ENCODE results near the gene GNAO1.
A peak's percentile ranks its signal among the peaks of the same experiment; 100 is the strongest.

The GNAO1 gene

GRCh38 chr16:56266641-56267607 lies 75.6 kb downstream of the GNAO1 start:
- no peak for DNase-seq

- no peak for DNase-seq
Observed at GRCh38 chr16:56267888-56268287, 76.6 kb downstream of the GNAO1 start.

- DNase-seq: no peak
Observed at GRCh38 chr16:56268799-56269198, 77.5 kb downstream of the GNAO1 start.

DNA sequence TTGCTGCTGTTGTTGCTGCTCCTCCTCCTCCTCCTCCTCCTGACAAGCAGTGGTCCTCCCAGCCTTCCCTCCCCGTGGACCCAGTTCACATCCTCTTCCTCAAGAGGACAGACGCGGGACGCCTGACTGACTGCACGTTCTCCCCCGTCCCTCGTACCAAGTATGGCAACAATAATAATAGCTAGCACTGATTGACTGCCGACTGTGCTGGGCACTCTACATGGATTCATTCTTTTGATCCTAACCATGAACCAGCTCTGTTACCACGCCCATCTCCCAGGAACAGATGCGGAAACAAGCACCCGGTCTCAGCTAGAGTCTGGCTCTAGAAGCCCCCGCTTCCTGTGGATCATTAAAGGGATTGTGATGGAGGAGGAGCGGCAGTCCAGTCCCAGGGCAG lies 78.0 kb downstream of the GNAO1 start:
- DNase-seq: no peak

DNA sequence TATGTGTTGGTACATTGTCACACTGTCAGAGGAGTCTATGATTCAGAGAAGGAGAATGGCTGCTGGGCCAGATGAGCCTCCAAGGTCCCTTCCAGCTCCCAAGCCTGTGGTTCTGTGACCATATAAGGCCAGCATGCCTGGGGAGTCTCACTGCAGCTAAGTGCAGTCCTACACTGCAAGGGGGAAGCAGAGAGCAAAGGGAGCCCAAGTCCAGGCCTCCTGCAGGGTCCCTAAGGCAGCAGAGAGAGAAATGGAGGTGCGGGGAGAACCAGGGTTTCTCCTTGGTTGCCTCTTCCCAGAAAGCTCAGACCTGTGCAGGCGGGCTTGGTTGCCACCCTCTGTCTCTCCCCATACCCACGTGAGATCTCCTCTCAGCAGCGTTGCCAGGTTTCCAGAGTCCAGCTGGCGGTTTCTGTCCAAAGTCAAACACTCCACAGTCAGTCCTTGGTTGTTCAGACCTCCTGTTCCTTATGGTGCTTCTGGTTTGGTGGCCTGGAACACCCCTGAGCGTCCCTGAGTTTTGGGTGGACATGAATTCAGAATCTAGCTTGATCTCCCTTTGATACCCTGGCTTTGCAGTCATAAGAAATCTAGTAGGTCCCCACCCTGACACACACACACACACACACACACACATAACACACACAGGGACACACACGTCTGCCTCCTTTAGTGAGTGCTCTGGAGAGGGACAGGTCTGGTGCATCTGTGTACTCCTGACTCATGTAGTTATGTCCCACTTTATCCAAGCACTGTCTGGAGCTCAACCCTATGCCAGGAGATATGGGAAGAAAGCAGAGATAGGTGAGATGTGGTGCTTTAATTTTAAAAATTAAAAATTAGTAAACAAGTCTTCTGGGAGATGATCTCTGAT lies 78.8 kb downstream of the GNAO1 start:
- no peak for DNase-seq

GRCh38 chr16:56270828-56271227 lies 79.5 kb downstream of the GNAO1 start:
- no peak for DNase-seq

- no peak for DNase-seq
Observed at GRCh38 chr16:56272583-56272894, 81.2 kb downstream of the GNAO1 start.

- DNase-seq: no peak
Observed at GRCh38 chr16:56273615-56274014, 82.3 kb downstream of the GNAO1 start.

DNA sequence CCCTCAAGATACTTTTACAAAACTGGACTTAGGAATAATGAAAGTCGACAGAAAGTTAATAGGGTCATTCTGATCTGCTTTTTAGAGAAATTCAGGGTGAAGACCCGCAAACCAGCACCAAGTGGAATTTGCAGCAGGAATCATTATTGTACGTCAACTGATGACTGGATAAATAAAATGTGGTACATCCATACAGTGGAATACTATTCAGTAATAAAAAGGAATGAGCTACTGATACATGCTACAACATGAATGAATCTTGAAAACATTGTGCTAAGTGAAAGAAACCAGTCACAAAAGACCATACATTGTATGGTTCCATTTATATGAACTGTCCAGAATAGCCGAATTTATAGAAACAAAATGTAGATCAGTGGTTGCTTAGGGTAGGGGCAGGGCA lies 83.1 kb downstream of the GNAO1 start:
- DNase-seq: no peak

GRCh38 chr16:56275076-56275475 lies 83.8 kb downstream of the GNAO1 start:
- no peak for DNase-seq

DNA sequence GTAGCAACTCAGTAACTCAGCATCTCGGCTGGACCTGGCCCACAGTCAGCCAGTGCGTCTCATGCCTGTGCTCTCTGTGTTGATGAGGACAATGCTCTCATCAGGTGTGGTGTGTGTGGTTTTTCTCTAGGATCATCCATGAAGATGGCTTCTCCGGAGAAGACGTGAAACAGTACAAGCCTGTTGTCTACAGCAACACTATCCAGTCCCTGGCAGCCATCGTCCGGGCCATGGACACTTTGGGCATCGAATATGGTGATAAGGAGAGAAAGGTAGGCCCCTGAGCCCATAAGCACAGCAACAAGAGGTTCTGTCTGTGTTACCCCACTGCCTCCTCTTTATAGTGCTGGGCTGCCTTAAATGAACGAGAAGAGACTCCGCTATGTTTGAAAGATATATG lies 84.5 kb downstream of the GNAO1 start:
- no peak for DNase-seq

DNA sequence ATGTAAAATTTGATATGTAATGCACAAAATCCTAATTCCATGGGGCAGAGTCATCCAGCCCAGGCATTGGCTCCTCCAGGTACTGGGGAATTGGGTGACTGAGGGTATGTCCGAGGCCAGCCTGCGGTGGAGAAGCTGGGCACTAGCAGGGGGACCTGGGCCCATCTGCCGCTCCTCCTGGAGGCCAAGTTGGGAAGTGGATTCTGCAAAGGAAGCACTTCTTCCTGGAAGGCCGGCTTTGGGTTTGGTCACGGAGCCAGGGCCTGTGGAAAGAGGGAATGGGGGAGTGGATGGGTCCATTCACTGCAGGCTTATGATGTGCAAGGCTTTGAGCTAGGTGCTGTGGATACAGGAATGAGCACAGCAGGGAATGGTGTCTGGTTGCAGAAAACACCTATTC lies 85.8 kb downstream of the GNAO1 start:
- DNase-seq: no peak

DNA sequence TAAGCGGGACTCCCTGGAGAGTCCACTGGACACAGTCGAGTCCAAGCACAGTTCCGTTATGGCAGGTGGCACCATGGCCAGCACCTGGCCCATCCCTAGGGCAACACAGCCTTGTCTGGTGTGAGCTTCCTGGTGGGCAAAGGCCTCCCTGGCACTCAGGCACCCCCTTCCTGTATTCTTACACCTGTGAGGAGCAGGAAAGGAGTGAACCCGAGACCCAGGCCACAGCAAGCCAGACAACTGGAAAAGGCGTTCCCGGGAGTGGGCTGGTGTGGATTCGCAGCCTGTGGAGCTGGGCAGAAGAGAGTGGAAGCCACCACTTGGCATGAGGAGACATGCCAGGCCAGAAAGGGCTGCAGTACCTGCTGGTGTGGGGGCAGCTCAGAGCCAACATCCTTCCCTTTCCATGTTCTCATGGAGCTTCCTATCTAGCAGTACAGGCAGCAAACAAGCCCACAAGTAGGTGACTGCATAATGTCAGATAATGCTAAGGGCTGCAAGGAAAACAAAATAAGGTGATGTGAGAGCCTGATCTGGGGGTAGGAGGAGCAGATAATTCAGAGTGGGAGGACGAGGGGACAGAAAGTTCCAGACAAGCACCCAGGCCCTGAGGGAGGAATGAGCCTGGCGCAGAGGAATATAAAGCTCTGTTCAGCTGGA lies 87.0 kb downstream of the GNAO1 start:
- DNase-seq: no peak

DNA sequence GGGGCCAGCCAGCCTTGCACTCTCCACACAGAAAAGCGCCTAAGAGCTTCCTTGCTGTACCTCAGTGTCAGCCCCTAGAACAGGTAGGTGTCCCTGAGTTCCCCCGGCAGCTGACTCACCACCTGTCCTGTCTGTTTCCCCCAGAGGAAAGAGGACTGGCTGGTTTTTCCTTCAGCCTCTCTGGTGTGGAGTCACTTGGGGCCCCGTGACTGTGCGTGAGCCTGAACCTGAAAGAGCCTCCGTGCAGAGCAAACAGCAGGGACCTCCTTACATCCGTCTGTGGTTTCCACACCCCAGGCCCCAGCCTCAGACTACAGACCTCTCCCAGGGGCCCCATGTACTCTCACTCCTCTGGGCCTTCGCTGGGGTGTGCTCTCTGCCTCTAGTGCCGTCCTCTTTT lies 87.8 kb downstream of the GNAO1 start:
- DNase-seq: peak; percentile 69

- DNase-seq: no peak
Observed at GRCh38 chr16:56279914-56280313, 88.6 kb downstream of the GNAO1 start.

GRCh38 chr16:56281249-56281805 lies 90.0 kb downstream of the GNAO1 start:
- DNase-seq: no peak

DNA sequence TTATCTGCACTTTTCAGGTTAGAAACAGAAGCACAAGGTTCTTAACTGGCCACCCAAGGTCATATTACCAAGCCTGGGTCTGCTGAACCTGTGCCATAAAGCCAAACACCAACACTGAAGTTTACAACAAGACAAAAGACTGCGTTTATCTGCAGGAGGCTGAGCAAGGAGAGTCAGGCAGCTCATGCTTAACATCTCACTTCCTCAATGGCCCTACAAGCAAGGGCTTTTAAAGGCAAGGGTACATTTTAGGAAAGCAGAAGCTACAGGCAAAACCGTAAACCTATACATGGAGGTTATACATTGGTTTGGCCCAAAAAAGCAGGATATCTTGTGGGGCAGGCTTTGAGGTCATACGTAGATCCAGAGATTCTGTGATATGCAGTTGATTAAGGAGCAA lies 91.2 kb downstream of the GNAO1 start:
- DNase-seq: no peak

- no peak for DNase-seq
Observed at GRCh38 chr16:56284521-56284920, 93.2 kb downstream of the GNAO1 start.

DNA sequence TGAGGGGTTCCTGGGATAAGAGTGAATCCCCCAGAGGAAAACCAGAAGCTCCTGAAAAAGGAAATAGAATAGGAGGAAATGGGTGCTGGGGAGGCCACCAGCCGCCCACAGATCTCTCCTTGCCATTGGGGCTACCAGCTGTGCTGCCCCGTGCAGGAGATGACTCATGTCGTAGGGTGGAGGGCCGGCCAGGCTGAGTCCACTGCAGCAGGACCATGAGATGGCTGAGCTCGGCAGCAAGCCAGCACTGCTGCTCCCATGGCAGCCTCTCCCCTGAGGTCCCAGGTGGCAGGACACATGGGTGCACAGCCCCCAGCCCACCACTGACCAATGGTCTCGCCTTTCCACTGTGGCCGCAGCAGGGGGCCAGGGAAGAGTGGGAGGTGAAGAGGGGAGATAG lies 95.5 kb downstream of the GNAO1 start:
- DNase-seq: no peak

DNA sequence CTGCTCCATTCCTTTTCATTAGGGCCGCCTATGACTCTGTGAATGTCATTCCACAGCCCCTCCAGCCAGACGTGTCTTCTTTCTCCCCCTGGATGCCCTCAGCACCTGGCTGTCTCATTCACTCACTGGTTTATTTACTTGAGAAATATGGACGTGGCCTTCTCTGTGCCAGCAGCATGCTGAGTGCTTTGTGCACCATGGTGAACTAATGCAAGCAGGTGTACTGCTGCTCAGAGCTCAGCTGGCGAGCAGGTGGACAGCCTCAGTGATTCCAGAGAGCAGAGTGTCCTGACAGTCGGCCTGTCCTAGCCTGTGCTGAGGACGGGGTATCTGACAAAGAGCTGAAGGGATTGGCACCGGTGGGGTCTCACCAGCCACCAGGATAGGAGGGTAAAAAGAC lies 96.7 kb downstream of the GNAO1 start:
- DNase-seq: no peak

DNA sequence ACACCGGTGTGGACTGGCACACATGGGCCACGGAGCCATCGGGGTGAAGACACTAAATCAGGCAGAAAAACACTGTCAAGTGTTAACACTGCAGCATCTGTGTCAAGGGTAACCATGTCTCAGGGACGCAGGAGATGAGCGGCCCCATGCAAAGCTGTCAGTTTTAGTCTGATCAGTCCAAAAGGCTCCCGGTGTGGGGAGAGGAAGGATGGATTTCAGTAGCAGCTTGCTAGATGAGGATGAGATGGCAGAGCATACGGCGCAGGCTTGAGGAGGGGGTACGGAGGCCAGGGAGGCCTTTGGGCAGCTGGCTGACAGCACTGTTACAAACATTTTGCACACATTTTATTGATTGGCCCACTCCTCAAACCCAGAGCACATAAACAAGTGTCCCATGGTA lies 98.1 kb downstream of the GNAO1 start:
- DNase-seq: no peak

DNA sequence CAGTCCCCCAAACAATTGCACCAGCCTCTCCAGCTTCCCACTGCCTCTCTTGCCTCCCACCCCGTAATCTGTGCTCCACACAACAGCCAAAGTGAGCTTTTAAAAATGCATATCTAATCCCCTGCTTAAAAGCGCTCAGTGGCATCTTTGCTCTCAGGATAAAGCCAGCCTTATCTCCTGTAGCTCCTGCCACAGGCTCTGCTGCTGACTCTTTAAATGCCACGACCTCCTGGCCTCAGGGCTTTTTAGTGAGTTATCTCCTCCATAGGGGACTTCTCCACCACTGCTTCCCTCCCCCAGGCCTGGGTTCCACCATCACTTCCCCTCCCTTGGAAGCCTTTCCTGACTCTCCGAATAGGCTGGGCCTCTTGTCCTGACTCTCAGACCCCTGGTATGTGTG lies 98.6 kb downstream of the GNAO1 start:
- no peak for DNase-seq

DNA sequence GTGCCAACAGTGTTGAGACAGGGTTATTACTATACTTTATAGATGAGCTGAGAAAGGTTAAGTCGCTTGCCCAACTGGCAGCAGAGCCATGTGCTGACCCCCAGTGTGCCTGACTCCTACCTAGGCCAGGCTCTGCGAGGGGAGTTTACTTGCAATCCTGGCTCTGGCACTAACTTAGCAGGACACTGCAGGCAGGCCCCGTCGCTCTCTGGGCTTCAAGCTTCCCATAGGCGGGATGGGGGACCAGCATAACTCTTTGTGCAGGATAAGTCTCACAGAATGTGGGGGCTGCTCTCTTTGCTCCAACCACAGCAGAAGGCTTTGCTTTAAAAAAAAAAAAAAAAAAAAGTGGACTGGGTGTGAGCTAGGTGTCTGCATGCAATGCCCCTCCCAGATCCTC lies 102.7 kb downstream of the GNAO1 start:
- DNase-seq: no peak
